Stomach (tissue), 4 donors: ENCODE results near the gene GABRR3.

Source experiments
- CTCF ChIP-seq, 7 experiments: fragments of 450-650 bp in 4 of 7; fragments of 200-600 bp in 3 of 7; sonication (generic) in 3 of 7; IDR thresholded peaks; one replicate each; pipeline ENCODE4 v1.5.1; 2016 to 2019; ENCODE audit warnings: antibody characterized with exemption in 7 of 7, control low read depth in 2 of 7, mild to moderate bottlenecking in 1 of 7
- EP300 ChIP-seq: sonication (generic); formaldehyde crosslinking; IDR thresholded peaks from one replicate; pipeline ENCODE4 v1.6.1; 2017; ENCODE audit warnings: antibody characterized with exemption
- POLR2A ChIP-seq, 4 donors: fragments of 450-650 bp; IDR thresholded peaks; one replicate each; pipeline ENCODE4 v1.6.1; 2016; ENCODE audit warnings: antibody characterized with exemption in 4 of 4, control low read depth in 2 of 4, mild to moderate bottlenecking in 1 of 4, moderate library complexity in 1 of 4

GRCh38 chr3:97981886-97982285 lies 53.2 kb downstream of the GABRR3 start:
- TF ChIP-seq CTCF (IDR thresholded peaks at IDR 0.05) (no peak), EP300 (no peak), POLR2A (IDR thresholded peaks at IDR 0.05) (no peak)
